Fibroblast of lung (primary cell): ENCODE data around the gene SLC22A23. TPM values are rescaled to one million over a fixed set of nuclear protein-coding genes. Genes with fewer than 3 reads are reported as not detected.

Source experiments
- DNase-seq, 2 donors: peaks; one replicate each; pipeline versions ENCODE4 v3.0.0 to v3.0.0-alpha.2; 2010; ENCODE audit warnings: low read depth in 2 of 2
- H2AFZ ChIP-seq: 2 replicates; pipeline ENCODE4 v1.5.1; 2012; ENCODE audit warnings: low read length, control low read depth, inconsistent platforms
- H3K27ac ChIP-seq: 2 replicates; pipeline ENCODE4 v1.5.1; 2011; ENCODE audit warnings: low read length, control low read depth; ENCODE audit not compliant: insufficient read depth
- H3K27me3 ChIP-seq: 2 replicates; pipeline ENCODE4 v1.5.1; 2011; ENCODE audit warnings: mild to moderate bottlenecking, low read length; ENCODE audit not compliant: control insufficient read depth, insufficient read depth
- H3K36me3 ChIP-seq: 2 replicates; pipeline ENCODE4 v1.5.1; 2011; ENCODE audit warnings: low read length; ENCODE audit not compliant: control insufficient read depth, insufficient read depth
- H3K4me1 ChIP-seq: 2 replicates; pipeline ENCODE4 v1.5.1; 2011; ENCODE audit warnings: low read length; ENCODE audit not compliant: control insufficient read depth, insufficient read depth; ENCODE audit errors: extremely low read depth
- H3K4me2 ChIP-seq: 2 replicates; pipeline ENCODE4 v1.5.1; 2011; ENCODE audit warnings: low read length, control low read depth; ENCODE audit not compliant: insufficient read depth; ENCODE audit errors: extremely low read depth
- H3K4me3 ChIP-seq, 4 experiments: fragments of 200-600 bp in 1 of 4; sonication (generic) in 1 of 4; replicated peaks in 1 of 4; 2 replicates each; pipeline ENCODE4 v1.5.1; 2011 to 2016; ENCODE audit warnings: low read length in 4 of 4, low read depth in 3 of 4, mild to moderate bottlenecking in 3 of 4, control low read depth in 2 of 4, inconsistent platforms in 1 of 4, mixed read lengths in 1 of 4; ENCODE audit not compliant: insufficient read depth in 1 of 4; ENCODE audit errors: control extremely low read depth in 1 of 4
- H3K79me2 ChIP-seq: 2 replicates; pipeline ENCODE4 v1.5.1; 2012; ENCODE audit warnings: mild to moderate bottlenecking, low read length, inconsistent platforms; ENCODE audit not compliant: control insufficient read depth, insufficient read depth
- H3K9ac ChIP-seq: 2 replicates; pipeline ENCODE4 v1.5.1; 2011; ENCODE audit warnings: mild to moderate bottlenecking, low read length, control low read depth; ENCODE audit not compliant: insufficient read depth
- H3K9me3 ChIP-seq: 2 replicates; pipeline ENCODE4 v1.5.1; 2012; ENCODE audit warnings: low read depth, low read length; ENCODE audit not compliant: control insufficient read depth, insufficient read depth
- H4K20me1 ChIP-seq: 2 replicates; pipeline ENCODE4 v1.5.1; 2011; ENCODE audit warnings: low read length; ENCODE audit not compliant: control insufficient read depth, insufficient read depth; ENCODE audit errors: extremely low read depth
- CTCF ChIP-seq, 2 donors: IDR thresholded peaks in 1 of 2; conservative IDR thresholded peaks in 1 of 2; 1 replicate in 1 of 2; 2 replicates in 1 of 2; pipeline ENCODE4 v1.5.1; 2011 to 2012; ENCODE audit warnings: low read length in 2 of 2, control low read depth in 1 of 2, inconsistent platforms in 1 of 2, low read depth in 1 of 2, mild to moderate bottlenecking in 1 of 2
- EZH2 ChIP-seq: IDR thresholded peaks from 2 replicates; pipeline ENCODE4 v1.5.1; 2012; ENCODE audit warnings: low read length, control low read depth, mild to moderate bottlenecking; ENCODE audit errors: missing control alignments
- polyA plus RNA-seq, 2 donors: library from polyadenylated mRNA; depleted of rRNA in 1 of 2; stranded (reverse) in 1 of 2; unstranded in 1 of 2; fragments of >200 nt; gene quantifications; 2 replicates each; pipeline ENCODE4 v1.2.1, GENCODE V29; 2011 to 2012; ENCODE audit warnings: missing spikeins in 1 of 2
- total RNA-seq: library from RNA; depleted of rRNA; stranded (reverse); fragments of >200 nt; gene quantifications from 2 replicates; pipeline ENCODE4 v1.2.1, GENCODE V29; 2014

The SLC22A23 gene
- total and polyA plus RNA-seq, 2 donors (not counting 1 experiment from before 2014, with no cell fraction given) = 0.37 to 3.0 TPM

- H3K79me2 ChIP-seq = no peaks in the 10 kb centered on the region
- no peak for DNase-seq
- H3K27ac ChIP-seq = no peak overlapping the region
- no peaks in the 10 kb centered on the region for H4K20me1 ChIP-seq
- H3K9ac ChIP-seq = no peak overlapping the region
- no peaks in the 10 kb centered on the region for H3K27me3 ChIP-seq
- H3K4me3 ChIP-seq = no peak overlapping the region
- no peaks in the 10 kb centered on the region for H3K9me3 ChIP-seq
- H3K4me1 ChIP-seq = peaks cover 2% of the 10 kb centered on the region
- no peak overlapping the region for H2AFZ ChIP-seq
- TF ChIP-seq CTCF (conservative IDR thresholded peaks at IDR 0.05 in 1 of 2, IDR thresholded peaks at IDR 0.05 in 1 of 2; ENCODE audit: low read depth in 1 of 2, low read length in 2 of 2) = no peak
- no peak overlapping the region for H3K4me2 ChIP-seq
- no peaks in the 10 kb centered on the region for H3K36me3 ChIP-seq
Measured at GRCh38 chr6:3440911-3441310, 15.9 kb downstream of the SLC22A23 start.

GRCh38 chr6:3439961-3440360, 16.9 kb downstream of the SLC22A23 start:
- TF ChIP-seq EZH2 (no peak), CTCF (conservative IDR thresholded peaks at IDR 0.05 in 1 of 2, IDR thresholded peaks at IDR 0.05 in 1 of 2; ENCODE audit: low read depth in 1 of 2, low read length in 2 of 2) (no peak)
- no peaks in the 10 kb centered on the region for H3K79me2 ChIP-seq

GRCh38 chr6:3438190-3439167, 18.4 kb downstream of the SLC22A23 start:
- no peak overlapping the region for H3K9ac ChIP-seq
- H3K4me1 ChIP-seq = peaks cover 2% of the 10 kb centered on the region
- H3K9me3 ChIP-seq = no peaks in the 10 kb centered on the region
- H3K27ac ChIP-seq = peak overlapping the region; percentile 34
- no peaks in the 10 kb centered on the region for H3K79me2 ChIP-seq
- H3K4me2 ChIP-seq = no peak overlapping the region
- no peak overlapping the region for H3K4me3 ChIP-seq
- H3K27me3 ChIP-seq = no peaks in the 10 kb centered on the region
- DNase-seq = peak; percentile 89 to 90
- H3K36me3 ChIP-seq = no peaks in the 10 kb centered on the region
- TF ChIP-seq EZH2 = no peak
- TF ChIP-seq CTCF (conservative IDR thresholded peaks at IDR 0.05 in 1 of 2, IDR thresholded peaks at IDR 0.05 in 1 of 2; ENCODE audit: low read depth in 1 of 2, low read length in 2 of 2) = no peak
- H4K20me1 ChIP-seq = no peaks in the 10 kb centered on the region
- no peak overlapping the region for H2AFZ ChIP-seq

More at GRCh38 chr6:3439961-3440360, 16.9 kb downstream of the SLC22A23 start:
- Histone ChIP-seq H2AFZ (no peak overlapping the region), H3K4me1 (peaks cover 2% of the 10 kb centered on the region), H3K4me3 (no peak overlapping the region), H3K9ac (no peak overlapping the region), H3K4me2 (no peak overlapping the region), H3K36me3 (no peaks in the 10 kb centered on the region), H4K20me1 (no peaks in the 10 kb centered on the region), H3K27me3 (no peaks in the 10 kb centered on the region), H3K9me3 (no peaks in the 10 kb centered on the region), H3K27ac (no peak overlapping the region)
- no peak for DNase-seq
